ENCODE results near the gene PSMB5. TPM values are rescaled to one million over a fixed set of nuclear protein-coding genes. Genes with fewer than 3 reads are reported as not detected.

Gene PSMB5
- polyA plus RNA-seq, 12 donors: 111 to 238 (median 212) TPM; not detected in 1

GRCh38 chr14:23047034-23047634 lies 12.4 kb upstream of the PSMB5 start:
- DNase-seq: no peak

- no peak for DNase-seq
Measured at GRCh38 chr14:23045419-23046357, 11.0 kb upstream of the PSMB5 start.

DNA sequence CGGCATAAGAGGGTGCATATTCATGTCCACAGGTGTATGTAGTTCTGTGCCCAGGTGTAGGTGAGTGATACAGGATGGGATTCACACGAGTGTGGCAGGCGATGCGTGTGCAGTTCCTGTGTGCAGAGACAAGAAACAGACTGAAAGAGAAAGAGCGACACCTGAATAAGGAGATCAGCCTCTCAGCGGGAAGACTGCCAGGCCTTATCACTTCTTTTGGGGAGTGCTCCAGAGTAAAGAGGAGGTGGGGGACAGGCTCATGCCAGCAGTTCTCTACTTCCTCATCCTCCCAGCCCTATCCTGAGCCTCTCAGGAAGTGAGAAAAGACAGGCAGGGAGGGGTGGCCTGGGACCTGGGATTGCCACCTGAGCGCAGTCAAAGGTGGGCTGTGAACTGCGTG lies 10.1 kb upstream of the PSMB5 start:
- no peak for DNase-seq

- DNase-seq: no peak
Measured at GRCh38 chr14:23043754-23044153, 9.1 kb upstream of the PSMB5 start.

- DNase-seq: no peak
Measured at GRCh38 chr14:23043145-23043544, 8.4 kb upstream of the PSMB5 start.

DNA sequence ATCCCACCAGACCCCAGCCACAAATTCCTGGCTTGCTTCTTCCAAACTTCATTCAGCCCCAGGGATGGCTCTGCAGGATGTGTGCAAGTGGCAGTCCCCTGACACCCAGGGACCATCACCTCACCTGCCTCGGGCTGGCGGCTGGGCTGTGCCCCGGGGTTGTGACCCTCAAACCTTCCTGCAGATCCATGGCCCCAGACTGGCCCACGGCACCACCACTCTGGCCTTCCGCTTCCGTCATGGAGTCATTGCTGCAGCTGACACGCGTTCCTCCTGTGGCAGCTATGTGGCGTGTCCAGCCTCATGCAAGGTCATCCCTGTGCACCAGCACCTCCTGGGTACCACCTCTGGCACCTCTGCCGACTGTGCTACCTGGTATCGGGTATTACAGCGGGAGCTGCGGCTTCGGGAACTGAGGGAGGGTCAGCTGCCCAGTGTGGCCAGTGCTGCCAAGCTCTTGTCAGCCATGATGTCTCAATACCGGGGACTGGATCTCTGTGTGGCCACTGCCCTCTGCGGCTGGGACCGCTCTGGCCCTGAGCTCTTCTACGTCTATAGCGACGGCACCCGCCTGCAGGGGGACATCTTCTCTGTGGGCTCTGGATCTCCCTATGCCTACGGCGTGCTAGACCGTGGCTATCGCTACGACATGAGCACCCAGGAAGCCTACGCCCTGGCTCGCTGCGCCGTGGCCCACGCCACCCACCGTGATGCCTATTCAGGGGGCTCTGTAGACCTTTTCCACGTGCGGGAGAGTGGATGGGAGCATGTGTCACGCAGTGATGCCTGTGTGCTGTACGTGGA lies 7.7 kb upstream of the PSMB5 start, which contains the start of gene PSMB11:
PSMB11 (plus strand) TSS at position 51 of the 804 bp plus-strand sequence; CDS start at position 65, 14 bp downstream.
- no peak for DNase-seq

DNA sequence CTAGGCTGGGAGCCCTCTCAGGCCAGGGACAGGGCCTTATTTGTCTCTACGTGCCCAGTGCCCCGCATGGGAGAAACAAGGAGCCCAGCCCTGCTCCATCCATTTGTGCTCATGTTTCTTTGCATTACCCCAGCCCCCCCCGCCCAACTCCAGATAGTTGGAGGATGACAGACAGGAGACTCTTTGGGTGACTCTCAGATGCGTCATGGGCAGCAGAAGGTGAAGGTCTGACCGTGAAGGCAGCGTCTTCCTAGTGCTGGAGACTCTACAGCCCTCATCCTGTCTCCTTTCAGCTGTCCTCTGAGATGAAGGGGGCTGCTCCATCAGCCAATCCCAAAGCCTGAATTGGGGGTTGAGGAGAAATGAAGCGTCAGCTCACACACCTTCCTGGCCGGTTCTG lies 7.0 kb upstream of the PSMB5 start:
- no peak for DNase-seq

DNA sequence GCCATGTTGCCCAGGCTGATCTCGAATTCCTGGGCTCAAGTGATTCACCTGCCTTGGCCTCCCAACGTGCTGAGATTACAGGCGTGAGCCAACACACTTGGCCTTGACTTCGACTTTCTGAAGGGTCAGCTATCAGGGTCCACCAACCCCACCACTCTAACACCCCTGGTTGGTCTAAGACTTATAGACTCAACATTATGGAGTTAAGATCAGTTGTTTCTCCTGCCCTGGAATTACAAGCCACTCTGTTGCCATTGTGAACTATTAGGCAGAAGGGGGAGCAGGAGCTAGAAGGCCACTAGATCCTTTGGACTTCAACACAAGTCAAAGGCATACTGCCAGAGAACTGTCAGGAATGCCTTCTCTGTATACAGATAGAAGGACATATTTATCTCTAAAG lies 5.4 kb upstream of the PSMB5 start:
- DNase-seq: no peak

GRCh38 chr14:23035303-23036144 lies 824 bp upstream of the PSMB5 start:
- no peak for DNase-seq

- no peak for DNase-seq
Measured at GRCh38 chr14:23033801-23034497, 751 bp downstream of the PSMB5 start.

DNA sequence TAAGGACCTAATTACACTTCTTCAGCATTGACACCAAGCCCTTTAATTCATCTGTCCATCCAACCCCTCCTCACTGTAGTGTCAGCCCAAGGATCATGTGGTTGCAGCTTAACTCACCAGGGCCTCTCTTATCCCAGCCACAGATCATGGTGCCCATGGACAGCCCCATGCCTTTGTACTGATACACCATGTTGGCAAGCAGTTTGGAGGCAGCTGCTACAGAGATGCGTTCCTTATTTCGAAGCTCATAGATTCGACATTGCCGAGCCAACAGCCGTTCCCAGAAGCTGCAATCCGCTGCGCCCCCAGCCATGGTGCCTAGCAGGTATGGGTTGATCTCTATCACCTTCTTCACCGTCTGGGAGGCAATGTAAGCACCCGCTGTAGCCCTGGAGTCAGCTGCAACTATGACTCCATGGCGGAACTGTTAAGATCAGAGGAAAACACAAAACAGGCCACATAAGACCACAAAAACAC lies 1.4 kb downstream of the PSMB5 start:
- DNase-seq: no peak

DNA sequence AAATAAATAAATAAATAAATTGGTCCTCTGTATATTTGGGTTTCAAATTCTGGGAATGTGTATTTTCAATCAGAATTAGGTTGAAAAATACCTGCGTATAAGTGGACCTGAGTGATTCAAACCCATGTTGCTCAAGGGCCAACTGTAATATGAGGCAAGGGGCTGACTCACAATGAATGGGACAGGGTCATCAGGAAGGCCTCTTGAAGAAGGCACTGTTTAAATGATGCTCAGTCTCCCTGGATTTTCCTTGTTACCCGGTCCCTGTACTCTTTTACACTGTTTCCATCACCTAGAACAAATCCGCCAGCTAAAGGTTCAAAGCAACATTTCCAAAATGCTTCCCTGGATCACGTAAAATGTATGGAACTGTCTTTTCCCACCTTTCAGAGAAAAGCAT lies 3.8 kb downstream of the PSMB5 start:
- no peak for DNase-seq

- no peak for DNase-seq
Measured at GRCh38 chr14:23028799-23029198, 5.9 kb downstream of the PSMB5 start.

GRCh38 chr14:23025151-23025814 lies 9.4 kb downstream of the PSMB5 start:
- no peak for DNase-seq

DNA sequence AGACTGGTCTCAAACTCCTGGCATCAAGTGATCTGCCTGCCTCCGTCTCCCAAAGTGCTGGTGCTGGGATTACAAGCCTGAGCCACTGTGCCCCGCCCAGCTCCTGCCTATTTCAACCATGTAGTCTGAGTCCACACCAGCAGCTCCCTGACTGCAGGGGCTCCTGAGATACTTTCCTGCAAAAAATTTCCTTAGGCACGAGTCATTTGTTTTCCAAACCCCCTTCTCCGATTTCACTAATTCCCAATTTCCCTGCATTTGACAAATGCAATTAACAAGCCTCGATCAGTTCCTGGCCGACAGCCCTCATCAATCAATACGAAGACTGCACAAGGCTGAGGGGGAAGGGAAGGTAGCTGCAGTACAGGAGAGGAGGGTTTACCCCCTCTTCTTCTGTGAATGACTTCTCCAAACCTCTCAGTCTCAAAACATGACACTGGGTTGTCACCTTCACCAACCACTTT lies 10.1 kb downstream of the PSMB5 start:
- no peak for DNase-seq

DNA sequence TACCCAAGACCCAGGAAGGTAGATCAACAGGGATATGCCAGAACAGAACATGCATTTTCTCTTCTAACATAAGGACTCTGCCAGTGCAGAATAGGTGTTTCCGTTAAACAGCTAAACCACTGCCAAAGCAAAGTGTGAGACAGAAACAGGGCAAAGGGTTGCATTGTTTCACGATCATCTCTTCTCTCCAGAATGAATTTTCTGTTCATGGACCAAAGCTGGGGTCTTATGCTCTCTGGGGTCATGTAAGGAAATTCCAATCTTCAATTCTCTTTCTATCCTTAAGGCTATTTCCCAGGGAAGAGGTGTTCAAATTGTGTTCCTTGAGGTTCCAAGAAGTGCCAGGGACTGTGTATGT lies 10.9 kb downstream of the PSMB5 start:
- DNase-seq: no peak

DNA sequence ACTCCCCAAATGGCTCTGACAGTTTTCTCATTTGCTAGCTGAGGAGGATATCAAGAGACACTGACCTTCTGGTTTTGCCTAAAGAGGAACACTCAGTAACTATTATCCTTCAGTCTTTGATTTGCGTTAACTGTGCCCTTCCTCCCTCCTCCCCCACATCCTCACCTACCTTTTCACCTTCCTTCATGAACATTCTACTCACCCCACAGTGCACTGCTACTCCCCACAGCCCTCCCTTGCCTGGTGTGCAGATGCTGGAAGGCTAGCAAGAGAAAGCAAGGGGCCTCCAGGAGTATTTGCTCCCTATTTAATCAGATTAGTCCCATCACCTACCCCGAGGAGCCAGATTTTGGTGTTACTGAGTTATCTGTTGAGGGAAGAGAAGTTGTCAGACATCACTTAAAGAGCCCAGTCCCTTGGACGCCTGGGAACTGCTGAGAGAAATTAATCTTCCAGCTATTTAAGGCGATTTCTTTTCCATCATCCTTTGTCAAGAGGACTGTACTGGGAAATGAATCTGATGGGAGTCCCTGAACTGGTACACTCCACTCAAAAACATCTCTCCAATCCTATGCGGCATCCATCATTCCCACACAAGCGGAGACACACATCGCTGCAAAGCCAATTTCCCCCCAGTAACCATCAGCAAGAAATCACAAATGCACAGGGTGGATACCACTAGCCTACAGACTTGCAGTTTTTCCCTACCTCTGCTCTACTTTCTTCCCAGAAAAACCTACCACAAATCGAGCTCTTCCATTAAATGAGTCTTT lies 11.5 kb downstream of the PSMB5 start:
- no peak for DNase-seq

- no peak for DNase-seq
Measured at GRCh38 chr14:23021889-23022442, 12.7 kb downstream of the PSMB5 start.

DNA sequence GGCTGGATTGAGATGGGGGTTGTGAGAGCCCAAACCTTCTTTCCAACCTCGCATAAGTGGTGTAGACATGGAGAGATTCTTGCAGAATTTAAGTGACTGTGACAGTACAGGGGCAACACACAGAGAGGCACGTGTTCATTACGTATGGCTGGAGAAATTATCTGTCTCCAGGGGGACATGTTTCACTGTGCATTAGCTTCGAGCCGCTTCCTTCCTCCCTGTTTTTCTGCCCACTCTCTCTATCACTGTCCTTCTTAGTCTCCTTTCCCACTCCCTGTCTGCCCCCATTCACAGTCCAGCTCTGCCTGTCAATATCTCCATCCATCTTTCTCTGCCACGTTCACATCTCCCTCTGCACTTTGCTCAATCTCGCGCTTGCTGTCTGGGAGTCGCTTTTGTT lies 13.3 kb downstream of the PSMB5 start:
- no peak for DNase-seq

Data from muscle of arm (tissue), 12 donors.